Stimulated activated CD8-positive, alpha-beta memory T cell treated with anti-CD3 and anti-CD28 coated beads, Interleukin-7, amount 100 ng/mL, for 1 hour (primary cell): ENCODE data around the gene NCAN.
"Not testable (repeated sequence)": the region's sequence is repeated elsewhere in the genome, so short reads cannot be mapped to it uniquely, and the experiment has no call there.

ENCODE experiments used
- DNase-seq, 2 donors: peaks; one replicate each; pipeline ENCODE4 v3.0.0-alpha.2; 2020; ENCODE audit warnings: low read depth in 2 of 2

NCAN gene

DNA sequence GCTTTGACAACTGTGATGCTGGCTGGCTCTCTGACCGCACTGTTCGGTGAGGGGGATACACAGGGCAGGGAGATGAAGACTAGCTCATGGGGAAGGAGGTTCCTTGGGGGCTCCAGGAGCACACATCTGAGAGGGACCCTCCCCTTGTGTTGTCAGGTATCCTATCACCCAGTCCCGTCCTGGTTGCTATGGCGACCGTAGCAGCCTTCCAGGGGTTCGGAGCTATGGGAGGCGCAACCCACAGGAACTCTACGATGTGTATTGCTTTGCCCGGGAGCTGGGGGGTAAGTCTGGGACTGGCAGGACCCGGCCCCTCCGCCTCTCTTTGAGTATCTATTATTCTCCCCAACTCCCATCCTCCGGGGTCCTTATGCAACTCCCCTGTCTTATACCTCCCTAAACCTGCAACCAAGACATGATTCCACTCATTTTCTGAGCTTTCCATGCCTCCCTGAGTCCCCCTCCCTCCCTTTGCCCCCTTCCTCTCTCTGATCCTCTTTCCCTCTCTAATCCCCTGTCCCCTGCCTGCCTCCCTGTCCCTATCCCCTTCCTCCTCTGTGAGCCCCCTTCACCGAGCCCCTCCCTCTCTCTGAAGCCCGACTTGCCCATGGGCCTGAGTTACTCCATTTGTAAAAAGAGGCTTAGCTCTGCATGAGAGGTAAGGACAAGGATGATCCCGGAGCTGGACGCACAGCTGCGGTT is 12.5 kb downstream of the NCAN start:
- DNase-seq, result no peak

DNA sequence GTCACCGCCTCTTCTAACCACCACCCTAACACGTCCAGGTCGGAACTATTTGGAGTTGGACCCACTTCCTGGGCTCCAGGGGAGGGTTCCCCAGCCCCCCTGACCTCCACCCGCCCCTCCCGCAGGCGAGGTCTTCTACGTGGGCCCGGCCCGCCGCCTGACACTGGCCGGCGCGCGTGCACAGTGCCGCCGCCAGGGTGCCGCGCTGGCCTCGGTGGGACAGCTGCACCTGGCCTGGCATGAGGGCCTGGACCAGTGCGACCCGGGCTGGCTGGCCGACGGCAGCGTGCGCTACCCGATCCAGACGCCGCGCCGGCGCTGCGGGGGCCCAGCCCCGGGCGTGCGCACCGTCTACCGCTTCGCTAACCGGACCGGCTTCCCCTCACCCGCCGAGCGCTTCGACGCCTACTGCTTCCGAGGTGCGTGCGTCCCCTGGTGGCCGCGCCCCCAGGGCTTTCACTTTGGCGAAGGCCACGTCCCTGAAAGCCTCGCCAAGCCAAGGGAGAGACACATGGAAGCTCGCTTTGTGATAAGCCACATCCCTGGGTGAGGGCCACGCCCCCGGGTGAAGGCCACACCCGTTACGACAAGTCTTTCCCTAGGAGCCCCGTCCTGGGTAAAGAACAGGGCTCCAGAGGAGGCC is 13.2 kb downstream of the NCAN start:
- DNase-seq, result peak; percentile 41 to 60

- DNase-seq, result no peak
These were observed 14.4 kb downstream of the NCAN start for GRCh38 chr19:19226204-19226603.

DNA sequence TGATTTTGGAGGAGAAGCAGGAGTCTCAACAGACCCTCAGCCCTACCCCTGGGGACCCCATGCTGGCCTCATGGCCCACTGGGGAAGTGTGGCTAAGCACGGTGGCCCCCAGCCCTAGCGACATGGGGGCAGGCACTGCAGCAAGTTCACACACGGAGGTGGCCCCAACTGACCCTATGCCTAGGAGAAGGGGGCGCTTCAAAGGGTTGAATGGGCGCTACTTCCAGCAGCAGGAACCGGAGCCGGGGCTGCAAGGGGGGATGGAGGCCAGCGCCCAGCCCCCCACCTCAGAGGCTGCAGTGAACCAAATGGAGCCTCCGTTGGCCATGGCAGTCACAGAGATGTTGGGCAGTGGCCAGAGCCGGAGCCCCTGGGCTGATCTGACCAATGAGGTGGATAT is 14.9 kb downstream of the NCAN start:
- DNase-seq, result no peak

- no peak for DNase-seq
These were observed 15.5 kb downstream of the NCAN start for GRCh38 chr19:19227217-19227616.

- DNase-seq, result no peak
These were observed 17.9 kb downstream of the NCAN start for GRCh38 chr19:19229701-19230100.

- no peak for DNase-seq
These were observed 19.2 kb downstream of the NCAN start for GRCh38 chr19:19230999-19231398.

- no peak for DNase-seq
These were observed 20.5 kb downstream of the NCAN start for GRCh38 chr19:19232261-19232721.

DNA sequence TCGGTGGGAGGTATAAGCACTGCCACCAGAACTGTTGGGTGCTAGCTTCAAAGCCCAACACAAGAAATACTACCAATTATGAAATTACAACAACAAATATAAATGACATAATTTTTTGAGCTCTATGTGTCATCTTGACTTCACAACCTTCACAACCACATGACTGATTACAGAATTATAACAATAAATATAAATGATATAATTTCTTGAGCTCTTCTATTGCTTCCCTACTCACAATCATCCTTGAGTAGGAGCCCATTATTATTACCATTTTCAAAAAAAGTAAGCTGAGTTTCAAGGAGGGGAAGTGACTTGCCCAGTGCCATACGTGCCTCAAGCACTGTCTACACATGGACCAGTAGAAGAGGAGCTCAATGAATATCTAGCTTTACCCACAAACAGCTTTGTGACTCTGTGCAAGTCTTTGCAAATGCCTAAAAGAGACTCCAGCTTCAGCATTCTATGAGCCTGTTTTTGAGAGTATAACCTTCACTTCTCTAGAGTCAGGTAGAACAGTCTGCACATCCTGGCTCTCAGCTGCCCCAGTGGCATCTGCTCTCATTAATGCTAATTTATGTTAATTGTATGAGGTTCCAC is 22.6 kb downstream of the NCAN start:
- DNase-seq, result no peak

- no peak for DNase-seq
These were observed 24.4 kb downstream of the NCAN start for GRCh38 chr19:19236173-19236572.

- DNase-seq, result no peak
These were observed 26.6 kb downstream of the NCAN start for GRCh38 chr19:19238126-19238894.

DNA sequence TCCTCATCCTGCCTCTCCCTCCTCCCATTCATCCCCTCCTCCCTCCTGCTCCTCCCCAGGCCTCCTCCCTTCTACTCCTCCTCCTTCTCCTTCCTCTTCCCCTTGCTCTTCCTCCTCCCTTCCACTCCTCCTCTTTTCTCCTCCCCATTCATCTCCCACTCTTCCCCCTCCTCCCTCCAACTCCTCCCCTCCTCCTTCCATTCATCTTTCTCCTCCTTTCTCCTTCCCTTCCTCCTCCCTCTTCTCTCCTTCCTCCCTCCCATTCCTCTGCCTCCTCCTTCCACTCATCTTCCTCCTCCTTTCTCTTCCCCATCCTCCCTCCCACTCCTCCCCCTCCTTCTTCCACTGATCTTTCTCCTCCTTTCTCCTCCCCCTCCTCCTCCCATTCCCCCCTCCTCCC is 27.9 kb downstream of the NCAN start:
- DNase-seq, result no peak

GRCh38 chr19:19240476-19240875 is 28.7 kb downstream of the NCAN start:
- DNase-seq, result no peak

DNA sequence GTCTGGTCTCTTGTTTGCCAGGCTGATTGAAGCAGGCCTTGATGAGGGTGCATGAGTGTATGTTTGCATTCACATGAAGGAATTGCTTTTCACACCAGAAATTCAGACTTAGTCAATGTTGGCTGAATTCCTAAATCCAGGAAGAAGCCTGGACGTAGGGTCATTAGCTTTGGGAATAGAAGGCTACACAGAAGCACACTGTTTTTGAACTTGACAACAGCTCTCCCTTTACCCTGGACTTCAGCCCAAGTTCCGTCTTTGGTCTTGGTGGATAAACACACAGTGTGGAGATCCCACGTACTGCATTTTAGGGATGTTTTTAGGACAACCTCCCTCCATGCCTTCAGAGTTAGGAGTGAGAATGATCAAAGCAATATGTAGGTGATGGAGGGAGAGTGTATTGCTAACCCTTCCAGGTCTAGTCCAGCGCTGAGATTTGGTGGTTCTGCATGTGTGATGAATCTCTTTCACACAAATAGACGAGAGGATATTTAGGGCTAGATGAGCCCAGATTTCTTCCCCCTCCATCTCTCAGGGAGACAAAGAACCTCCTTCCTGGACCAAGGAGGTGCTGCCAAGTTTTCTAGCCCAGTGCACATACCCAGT is 38.5 kb downstream of the NCAN start:
- no peak for DNase-seq

GRCh38 chr19:19253409-19253808 is 41.7 kb downstream of the NCAN start:
- DNase-seq, result not testable (repeated sequence)

DNA sequence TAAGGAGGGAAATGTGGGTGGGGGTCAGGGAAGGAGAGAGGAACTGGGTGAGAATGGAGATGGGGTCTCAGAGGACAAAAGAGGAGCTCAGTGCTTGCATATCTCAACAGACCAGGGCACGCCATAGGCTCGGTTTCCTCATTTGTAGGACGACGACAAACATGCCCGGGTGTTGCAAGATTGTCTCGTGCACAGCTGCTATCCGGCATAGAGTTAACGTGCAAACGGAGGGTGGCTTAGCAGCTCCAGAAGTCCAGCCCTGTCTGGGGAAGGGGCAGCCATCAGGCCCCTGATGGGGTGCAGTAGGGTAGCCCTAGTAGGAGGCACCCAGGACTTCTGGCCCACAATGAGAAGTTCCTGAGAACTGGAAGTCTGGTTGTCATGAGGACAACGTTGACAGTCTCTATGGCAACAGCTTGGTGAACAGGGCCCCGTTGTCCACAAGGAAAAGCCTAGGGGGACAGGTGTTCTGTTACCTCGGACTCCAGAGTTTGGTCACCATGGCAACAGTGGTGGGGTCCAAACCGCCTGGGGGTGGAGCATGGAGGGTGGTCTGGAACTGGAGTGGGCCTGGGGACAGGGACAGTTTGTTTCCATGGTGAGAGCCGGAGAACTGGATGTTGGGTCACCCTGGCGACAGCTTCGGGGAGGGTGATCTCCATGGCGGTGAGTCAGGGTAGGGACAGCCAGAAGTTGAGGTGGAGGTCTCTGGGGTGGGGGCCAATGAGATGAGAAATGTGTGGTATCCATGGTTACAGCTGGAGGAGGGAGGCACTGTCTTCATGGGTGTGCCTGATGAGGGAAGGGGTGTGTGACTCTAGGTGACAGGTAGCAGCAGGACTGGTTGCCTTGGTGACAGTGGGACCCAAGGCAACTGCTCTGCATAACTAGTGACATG is 44.6 kb downstream of the NCAN start:
- no peak for DNase-seq

GRCh38 chr19:19257137-19257536 is 45.4 kb downstream of the NCAN start:
- DNase-seq, result no peak

DNA sequence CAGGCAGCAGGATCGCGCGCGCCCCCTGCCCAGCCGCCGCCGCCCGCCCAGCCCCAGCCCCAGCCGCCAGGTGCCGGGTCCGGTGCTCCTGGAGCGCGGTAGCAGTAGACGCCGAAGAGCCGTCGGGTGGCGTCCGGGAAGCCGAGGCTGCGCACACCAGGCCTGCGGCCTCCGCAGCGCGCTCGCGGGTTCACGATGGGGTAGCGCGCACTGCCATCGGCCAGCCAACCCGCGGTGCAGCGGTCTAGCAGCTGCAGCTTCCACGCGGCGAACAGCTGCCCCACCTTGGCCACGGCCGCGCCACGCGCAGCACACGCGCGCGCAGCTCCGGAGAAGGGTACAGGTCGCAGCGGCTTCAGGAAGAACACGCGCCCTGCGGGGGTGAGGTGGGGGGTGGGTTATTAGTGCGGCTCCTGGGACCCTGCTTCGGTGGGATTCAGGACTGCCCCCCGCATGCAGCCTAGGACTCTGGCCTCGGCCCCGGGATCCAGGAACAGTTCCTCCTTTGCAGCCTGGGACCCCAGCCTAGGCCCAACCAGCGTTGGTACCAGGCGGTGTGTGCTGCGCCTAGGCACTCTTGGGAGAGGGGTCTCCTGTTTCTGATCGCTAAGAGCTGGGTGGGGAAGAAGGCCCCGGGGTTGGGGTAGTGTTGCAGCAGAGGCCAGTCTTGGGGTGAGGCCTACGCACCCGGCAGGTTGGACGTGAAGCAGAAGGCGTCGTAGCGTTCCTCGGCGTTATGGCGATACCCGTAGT is 46.3 kb downstream of the NCAN start:
- no peak for DNase-seq

GRCh38 chr19:19258589-19259338 is 47.0 kb downstream of the NCAN start:
- DNase-seq, result no peak
